Astrocyte (in vitro differentiated cells and primary cell): ENCODE data around the gene GGTLC2. TPM values are rescaled to one million over a fixed set of nuclear protein-coding genes. Genes with fewer than 3 reads are reported as not detected.
"Not testable (repeated sequence)": the region's sequence is repeated elsewhere in the genome, so short reads cannot be mapped to it uniquely, and the experiment has no call there.

Experiments used
- DNase-seq: peaks from one replicate; pipeline ENCODE4 v3.0.0-alpha.2; 2010; ENCODE audit warnings: low read depth
- FAIRE-seq: peaks from 2 replicates; lab custom pipeline; 2011; peaks lifted over from hg19 to GRCh38; lab: Jason Lieb, UNC
- H2AFZ ChIP-seq: 2 replicates; pipeline ENCODE4 v1.6.0; 2012; ENCODE audit warnings: low read depth, low read length, inconsistent platforms
- H3K27ac ChIP-seq: 2 replicates; pipeline ENCODE4 v1.5.1; 2011; ENCODE audit warnings: low read depth, low read length, inconsistent platforms
- H3K27me3 ChIP-seq: 2 replicates; pipeline ENCODE4 v1.6.0; 2011; ENCODE audit warnings: low read length, inconsistent platforms; ENCODE audit not compliant: insufficient read depth
- H3K36me3 ChIP-seq: 2 replicates; pipeline ENCODE4 v1.5.1; 2011; ENCODE audit warnings: low read length, inconsistent platforms; ENCODE audit not compliant: insufficient read depth
- H3K4me1 ChIP-seq: 2 replicates; pipeline ENCODE4 v1.5.1; 2011; ENCODE audit warnings: low read length, inconsistent platforms; ENCODE audit not compliant: insufficient read depth
- H3K4me2 ChIP-seq: 2 replicates; pipeline ENCODE4 v1.6.0; 2012; ENCODE audit warnings: low read length, inconsistent platforms
- H3K4me3 ChIP-seq: 2 replicates; pipeline ENCODE4 v1.5.1; 2011; ENCODE audit warnings: low read depth, mild to moderate bottlenecking, low read length, inconsistent platforms; ENCODE audit not compliant: insufficient read depth
- H3K79me2 ChIP-seq: 2 replicates; pipeline ENCODE4 v1.6.0; 2012; ENCODE audit warnings: mild to moderate bottlenecking, low read length, inconsistent platforms; ENCODE audit not compliant: insufficient read depth
- H3K9ac ChIP-seq: 2 replicates; pipeline ENCODE4 v1.6.0; 2012; ENCODE audit warnings: mild to moderate bottlenecking, low read length, inconsistent platforms
- H3K9me3 ChIP-seq: 2 replicates; pipeline ENCODE4 v1.5.1; 2012; ENCODE audit warnings: low read depth, mild to moderate bottlenecking, low read length, inconsistent platforms; ENCODE audit not compliant: insufficient read depth
- H4K20me1 ChIP-seq: 2 replicates; pipeline ENCODE4 v1.6.0; 2012; ENCODE audit warnings: low read length, inconsistent platforms; ENCODE audit not compliant: insufficient read depth
- H3K27ac Mint-ChIP-seq: one replicate; pipeline ENCODE4 v1.8.0; 2021; ENCODE audit warnings: mild to moderate bottlenecking, mixed read lengths; ENCODE audit not compliant: unreplicated experiment
- H3K27me3 Mint-ChIP-seq: one replicate; pipeline ENCODE4 v1.8.0; 2021; ENCODE audit warnings: low read depth, mixed read lengths; ENCODE audit not compliant: unreplicated experiment
- H3K36me3 Mint-ChIP-seq: one replicate; pipeline ENCODE4 v1.8.0; 2021; ENCODE audit warnings: low read depth, mixed read lengths; ENCODE audit not compliant: unreplicated experiment
- H3K4me1 Mint-ChIP-seq: one replicate; pipeline ENCODE4 v1.8.0; 2021; ENCODE audit warnings: low read depth, mixed read lengths; ENCODE audit not compliant: unreplicated experiment
- H3K4me3 Mint-ChIP-seq: one replicate; pipeline ENCODE4 v1.8.0; 2021; ENCODE audit warnings: mild to moderate bottlenecking, moderate library complexity, mixed read lengths; ENCODE audit not compliant: unreplicated experiment
- H3K9me3 Mint-ChIP-seq: one replicate; pipeline ENCODE4 v1.8.0; 2021; ENCODE audit warnings: mild to moderate bottlenecking, mixed read lengths; ENCODE audit not compliant: unreplicated experiment
- CTCF ChIP-seq: IDR thresholded peaks from 2 replicates; pipeline ENCODE4 v1.5.1; 2011; ENCODE audit warnings: low read depth, mild to moderate bottlenecking, inconsistent platforms, low read length, moderate library complexity; ENCODE audit not compliant: insufficient read depth
- EZH2 ChIP-seq: IDR thresholded peaks from 2 replicates; pipeline ENCODE4 v1.6.1; 2012; ENCODE audit warnings: mild to moderate bottlenecking, low read length, inconsistent platforms; ENCODE audit not compliant: insufficient read depth
- total RNA-seq: library from RNA; stranded (reverse); gene quantifications from 2 replicates; pipeline ENCODE4 v1.2.1, GENCODE V29; 2021

Gene GGTLC2
- total RNA-seq, 1 donor from 2014 or later: not detected

- Histone ChIP-seq H3K79me2 (no peaks in the 10 kb centered on the region), H3K4me3 (no peak overlapping the region), H3K9ac (no peak overlapping the region), H3K36me3 (no peaks in the 10 kb centered on the region), H3K27ac (no peak overlapping the region), H3K9me3 (no peaks in the 10 kb centered on the region), H3K4me1 (no peaks in the 10 kb centered on the region), H4K20me1 (no peaks in the 10 kb centered on the region), H2AFZ (no peak overlapping the region), H3K4me2 (no peak overlapping the region), H3K27me3 (peaks cover 2% of the 10 kb centered on the region)
- TF ChIP-seq CTCF (no peak), EZH2 (no peak)
- H3K27me3 Mint-ChIP-seq: peaks cover 46% of the 10 kb centered on the region
- H3K9me3 Mint-ChIP-seq: no peaks in the 10 kb centered on the region
- no peaks in the 10 kb centered on the region for H3K4me1 Mint-ChIP-seq
- DNase-seq (no peak), FAIRE-seq (no peak)
- no peak overlapping the region for H3K4me3 Mint-ChIP-seq
- H3K36me3 Mint-ChIP-seq: no peaks in the 10 kb centered on the region
- H3K27ac Mint-ChIP-seq: no peak overlapping the region
Observed at GRCh38 chr22:22603470-22603947, 40.9 kb upstream of the GGTLC2 start.

- H2AFZ ChIP-seq: no peak overlapping the region
- Mint-ChIP-seq H3K4me1 (no peaks in the 10 kb centered on the region), H3K27ac (no peak overlapping the region), H3K36me3 (no peaks in the 10 kb centered on the region), H3K27me3 (peaks cover 40% of the 10 kb centered on the region), H3K9me3 (no peaks in the 10 kb centered on the region), H3K4me3 (no peak overlapping the region)
- no peak overlapping the region for H3K4me3 ChIP-seq
- no peaks in the 10 kb centered on the region for H3K9me3 ChIP-seq
- H4K20me1 ChIP-seq: no peaks in the 10 kb centered on the region
- H3K9ac ChIP-seq: no peak overlapping the region
- H3K27me3 ChIP-seq: peaks cover 2% of the 10 kb centered on the region
- no peaks in the 10 kb centered on the region for H3K36me3 ChIP-seq
- FAIRE-seq (no peak), DNase-seq (no peak)
- H3K79me2 ChIP-seq: no peaks in the 10 kb centered on the region
- no peaks in the 10 kb centered on the region for H3K4me1 ChIP-seq
- H3K4me2 ChIP-seq: no peak overlapping the region
- H3K27ac ChIP-seq: no peak overlapping the region
- TF ChIP-seq EZH2 (no peak), CTCF (no peak)
Observed at GRCh38 chr22:22604326-22605073, 39.9 kb upstream of the GGTLC2 start.

- no peak for FAIRE-seq
- peaks cover 36% of the 10 kb centered on the region for H3K27me3 Mint-ChIP-seq
- H3K79me2 ChIP-seq: no peaks in the 10 kb centered on the region
- H3K36me3 ChIP-seq: no peaks in the 10 kb centered on the region
- no peak overlapping the region for H3K4me3 Mint-ChIP-seq
- no peak overlapping the region for H3K4me3 ChIP-seq
- no peaks in the 10 kb centered on the region for H4K20me1 ChIP-seq
- no peak overlapping the region for H3K9ac ChIP-seq
- H3K27ac Mint-ChIP-seq: no peak overlapping the region
- H3K36me3 Mint-ChIP-seq: no peaks in the 10 kb centered on the region
- TF ChIP-seq CTCF: no peak
- TF ChIP-seq EZH2: no peak
- H2AFZ ChIP-seq: no peak overlapping the region
- H3K27ac ChIP-seq: no peak overlapping the region
- H3K9me3 Mint-ChIP-seq: no peaks in the 10 kb centered on the region
- H3K4me1 ChIP-seq: no peaks in the 10 kb centered on the region
- H3K27me3 ChIP-seq: peaks cover 2% of the 10 kb centered on the region
- no peaks in the 10 kb centered on the region for H3K4me1 Mint-ChIP-seq
- H3K9me3 ChIP-seq: no peaks in the 10 kb centered on the region
- no peak for DNase-seq
- H3K4me2 ChIP-seq: no peak overlapping the region
Observed at GRCh38 chr22:22605074-22605404, 39.4 kb upstream of the GGTLC2 start.

GRCh38 chr22:22608022-22608421 is 36.4 kb upstream of the GGTLC2 start:
- not testable (repeated sequence) for H3K4me3 Mint-ChIP-seq, H3K9me3 Mint-ChIP-seq, H3K9ac ChIP-seq, H3K4me1 Mint-ChIP-seq, FAIRE-seq, H3K9me3 ChIP-seq, H3K4me3 ChIP-seq, H4K20me1 ChIP-seq, H3K27ac Mint-ChIP-seq, H3K4me2 ChIP-seq, DNase-seq, H3K27ac ChIP-seq, H2AFZ ChIP-seq, H3K79me2 ChIP-seq, H3K27me3 ChIP-seq, H3K4me1 ChIP-seq, H3K36me3 Mint-ChIP-seq, H3K36me3 ChIP-seq
- peaks cover 20% of the 10 kb centered on the region for H3K27me3 Mint-ChIP-seq
